Fibroblast of pulmonary artery (primary cell): Measurements from ENCODE around the gene SMURF1.

ENCODE experiments used
- DNase-seq: peaks from one replicate; pipeline ENCODE4 v3.0.0-alpha.2; 2010; ENCODE audit warnings: low read depth
- H3K4me3 ChIP-seq: replicated peaks from 2 replicates; pipeline ENCODE4 v1.5.1; 2011; ENCODE audit warnings: low read depth, mild to moderate bottlenecking, control low read depth, low read length, moderate library complexity
- CTCF ChIP-seq: IDR thresholded peaks from 2 replicates; pipeline ENCODE4 v1.5.1; 2011; ENCODE audit warnings: mild to moderate bottlenecking, control low read depth, low read length, inconsistent platforms; ENCODE audit errors: missing control alignments

SMURF1 gene

GRCh38 chr7:99083068-99083651 is 60.7 kb downstream of the SMURF1 start:
- no peak for TF ChIP-seq CTCF
- peak; percentile 28 for DNase-seq
- no peak overlapping the region for H3K4me3 ChIP-seq

GRCh38 chr7:99080679-99081078 is 63.2 kb downstream of the SMURF1 start:
- no peak for TF ChIP-seq CTCF
- no peak overlapping the region for H3K4me3 ChIP-seq
- no peak for DNase-seq

GRCh38 chr7:99079104-99079503 is 64.8 kb downstream of the SMURF1 start:
- TF ChIP-seq CTCF: no peak
- DNase-seq: no peak

GRCh38 chr7:99078416-99078815 is 65.5 kb downstream of the SMURF1 start:
- TF ChIP-seq CTCF: no peak
- no peak overlapping the region for H3K4me3 ChIP-seq
- no peak for DNase-seq

More at GRCh38 chr7:99079104-99079503, 64.8 kb downstream of the SMURF1 start:
- no peak overlapping the region for H3K4me3 ChIP-seq

- no peak for TF ChIP-seq CTCF
- DNase-seq: no peak
- no peak overlapping the region for H3K4me3 ChIP-seq
Observed at GRCh38 chr7:99076615-99077014, 67.3 kb downstream of the SMURF1 start.

- H3K4me3 ChIP-seq: no peak overlapping the region
- DNase-seq: no peak
- TF ChIP-seq CTCF: no peak
Observed at GRCh38 chr7:99073839-99074446, 70.0 kb downstream of the SMURF1 start.

- no peak for DNase-seq
- TF ChIP-seq CTCF: no peak
- no peak overlapping the region for H3K4me3 ChIP-seq
Observed at GRCh38 chr7:99072126-99072525, 71.8 kb downstream of the SMURF1 start.
